D721Med (cell line): ENCODE results near the gene LPP.

Experiments
- DNase-seq: peaks from one replicate; pipeline ENCODE4 v3.0.0; 2011; ENCODE audit warnings: low spot score; ENCODE audit not compliant: insufficient read length
- FAIRE-seq: peaks from 2 replicates; lab custom pipeline; 2011; peaks lifted over from hg19 to GRCh38; lab: Jason Lieb, UNC
- CTCF ChIP-seq: IDR thresholded peaks from 2 replicates; pipeline ENCODE4 v1.5.1; 2012; ENCODE audit warnings: mild to moderate bottlenecking, control low read depth; ENCODE audit not compliant: insufficient read depth; ENCODE audit errors: missing control alignments

LPP gene

GRCh38 chr3:188282871-188283270, 128.9 kb downstream of the LPP start:
- FAIRE-seq: no peak
- TF ChIP-seq CTCF: no peak
- DNase-seq: no peak

DNA sequence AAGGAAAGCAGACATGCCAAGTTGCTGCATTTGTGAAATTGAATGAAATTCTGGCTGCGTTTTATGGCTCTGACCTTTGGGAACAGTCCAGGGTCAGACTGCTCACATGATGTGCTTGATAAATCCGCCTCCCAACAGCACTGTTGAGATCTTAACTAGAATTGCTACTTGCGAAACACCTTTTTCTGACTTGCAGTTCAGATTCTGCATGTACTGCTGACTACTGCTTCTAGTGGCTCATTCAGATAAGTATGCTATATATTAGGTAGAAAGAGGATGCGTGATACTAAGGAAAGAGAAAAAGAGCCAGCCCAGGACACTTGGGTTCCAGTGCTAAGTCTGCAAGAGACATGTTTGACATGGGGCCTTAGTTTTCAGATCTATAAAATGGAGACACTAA, 129.4 kb downstream of the LPP start:
- FAIRE-seq: no peak
- no peak for TF ChIP-seq CTCF
- DNase-seq: no peak

GRCh38 chr3:188284455-188285212, 130.7 kb downstream of the LPP start:
- TF ChIP-seq CTCF: no peak
- FAIRE-seq (no peak), DNase-seq (no peak)

GRCh38 chr3:188286087-188286513, 132.1 kb downstream of the LPP start:
- TF ChIP-seq CTCF: no peak
- FAIRE-seq: no peak
- no peak for DNase-seq

DNA sequence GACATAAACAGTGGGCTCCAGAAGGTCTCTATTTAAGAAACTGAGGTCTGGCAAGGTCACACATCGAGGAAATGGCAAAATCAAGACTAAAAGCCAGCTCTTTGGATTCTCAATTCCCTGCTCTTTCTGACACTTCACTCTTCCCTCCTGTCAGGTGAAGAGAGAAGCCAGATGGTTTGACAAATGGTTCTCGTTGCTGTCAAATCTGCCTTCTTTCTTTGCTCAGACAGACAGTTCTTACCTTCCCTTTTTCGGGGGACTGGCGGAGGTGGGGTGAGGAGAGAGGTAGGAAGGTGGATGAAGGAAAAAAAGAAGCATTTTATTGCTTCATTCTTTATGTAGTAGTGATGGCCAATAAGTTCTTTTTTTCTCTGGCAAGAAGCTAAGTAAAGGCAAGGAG, 133.4 kb downstream of the LPP start:
- no peak for TF ChIP-seq CTCF
- DNase-seq (no peak), FAIRE-seq (no peak)

DNA sequence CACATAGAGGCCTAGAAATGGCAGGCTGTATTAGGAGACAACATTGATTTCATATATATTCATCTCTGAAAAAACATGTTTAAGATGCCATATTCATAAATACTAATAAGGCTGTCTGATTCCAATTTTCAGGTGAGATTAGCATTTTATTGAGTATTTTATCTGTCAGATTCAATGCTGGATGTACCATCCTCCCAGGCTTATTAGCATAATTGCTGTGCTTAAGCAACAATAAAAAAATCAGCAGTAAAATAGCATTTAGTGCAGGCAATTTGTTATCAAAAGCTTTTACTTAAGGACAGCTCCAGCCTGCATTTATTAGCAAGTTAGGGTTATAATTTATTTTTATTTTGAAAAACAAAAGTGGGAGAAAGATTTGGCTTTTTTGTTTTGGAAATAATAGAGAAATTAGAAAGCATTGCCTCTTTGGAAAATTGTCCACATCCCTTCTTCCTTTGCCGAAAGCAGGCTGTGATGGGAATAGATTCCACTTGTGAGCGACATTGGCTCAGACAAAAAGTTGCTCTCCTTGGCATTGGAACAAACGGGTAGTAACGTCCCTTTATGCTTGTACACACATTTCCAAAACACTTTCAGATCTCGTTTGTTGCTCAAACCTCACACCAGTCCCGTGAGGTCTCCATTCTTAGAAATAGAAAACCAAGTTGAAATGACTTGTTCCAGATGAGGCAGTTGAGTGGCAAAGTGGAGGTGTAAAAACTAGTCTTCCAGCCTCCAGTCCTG, 134.0 kb downstream of the LPP start:
- FAIRE-seq (no peak), DNase-seq (no peak)
- TF ChIP-seq CTCF: no peak

DNA sequence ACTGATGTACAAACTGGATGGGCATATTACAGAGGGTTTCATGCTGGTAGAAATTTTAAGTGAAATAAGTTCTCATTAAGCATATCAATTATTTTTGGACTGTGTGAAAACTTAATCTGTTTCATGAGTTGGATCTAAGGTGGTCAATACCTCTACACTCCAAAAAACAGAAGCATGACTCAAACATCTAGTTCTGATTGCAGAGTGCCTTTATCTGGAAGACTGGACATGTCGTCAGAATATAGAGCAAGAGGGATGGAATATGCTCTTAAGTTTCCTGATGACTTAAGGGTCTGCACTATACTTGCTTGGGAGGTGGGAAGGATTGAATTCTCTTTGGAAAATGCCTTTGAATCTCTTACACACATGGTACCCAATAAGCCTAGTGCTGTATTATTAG, 138.3 kb downstream of the LPP start:
- DNase-seq (no peak), FAIRE-seq (no peak)
- TF ChIP-seq CTCF: no peak
